Right atrium auricular region (tissue), 2 donors: ENCODE results near the gene OR11H7. TPM values are rescaled to one million over a fixed set of nuclear protein-coding genes. Genes with fewer than 3 reads are reported as not detected.
"Not testable (repeated sequence)": the region's sequence is repeated elsewhere in the genome, so short reads cannot be mapped to it uniquely, and the experiment has no call there.

Source experiments
- DNase-seq: peaks from one replicate; pipeline ENCODE4 v3.0.0-alpha.2; 2019; ENCODE audit warnings: low spot score
- H3K27ac ChIP-seq, 2 donors: fragments of 200-600 bp; sonication (generic); 1 replicate in 1 of 2; 2 replicates in 1 of 2; pipeline ENCODE4 v1.5.1; 2016 to 2019
- H3K27me3 ChIP-seq, 2 donors: fragments of 200-600 bp; sonication (generic); one replicate each; pipeline versions ENCODE4 v1.5.1 to v1.6.0; 2017 to 2019
- H3K36me3 ChIP-seq: fragments of 200-600 bp; sonication (generic); one replicate; pipeline ENCODE4 v1.5.1; 2016
- H3K4me1 ChIP-seq, 2 donors: fragments of 200-600 bp; sonication (generic); one replicate each; pipeline versions ENCODE4 v1.5.1 to v1.6.0; 2017 to 2019
- H3K4me3 ChIP-seq, 2 donors: fragments of 200-600 bp; sonication (generic); 1 replicate in 1 of 2; 2 replicates in 1 of 2; pipeline ENCODE4 v1.5.1; 2017 to 2019; ENCODE audit warnings: mild to moderate bottlenecking in 1 of 2, moderate library complexity in 1 of 2
- H3K9me3 ChIP-seq, 2 donors: fragments of 200-600 bp; sonication (generic); one replicate each; pipeline ENCODE4 v1.5.1; 2019
- total RNA-seq, 2 donors: library from RNA; depleted of rRNA; stranded (reverse); fragments of >200 nt; gene quantifications; one replicate each; pipeline ENCODE4 v1.1.0, GENCODE V29; 2016
- TF ChIP-seq, protein P1 (sequence below), 2 donors: fragments of 200-600 bp; sonication (generic); IDR thresholded peaks; one replicate each; pipeline ENCODE4 v1.5.1; 2019; ENCODE audit warnings: antibody characterized with exemption in 2 of 2

Gene OR11H7
- total RNA-seq, 2 donors from 2014 or later = not detected

GRCh38 chr14:20247646-20248246, 19.0 kb downstream of the OR11H7 start:
- TF ChIP-seq, protein P1, sequence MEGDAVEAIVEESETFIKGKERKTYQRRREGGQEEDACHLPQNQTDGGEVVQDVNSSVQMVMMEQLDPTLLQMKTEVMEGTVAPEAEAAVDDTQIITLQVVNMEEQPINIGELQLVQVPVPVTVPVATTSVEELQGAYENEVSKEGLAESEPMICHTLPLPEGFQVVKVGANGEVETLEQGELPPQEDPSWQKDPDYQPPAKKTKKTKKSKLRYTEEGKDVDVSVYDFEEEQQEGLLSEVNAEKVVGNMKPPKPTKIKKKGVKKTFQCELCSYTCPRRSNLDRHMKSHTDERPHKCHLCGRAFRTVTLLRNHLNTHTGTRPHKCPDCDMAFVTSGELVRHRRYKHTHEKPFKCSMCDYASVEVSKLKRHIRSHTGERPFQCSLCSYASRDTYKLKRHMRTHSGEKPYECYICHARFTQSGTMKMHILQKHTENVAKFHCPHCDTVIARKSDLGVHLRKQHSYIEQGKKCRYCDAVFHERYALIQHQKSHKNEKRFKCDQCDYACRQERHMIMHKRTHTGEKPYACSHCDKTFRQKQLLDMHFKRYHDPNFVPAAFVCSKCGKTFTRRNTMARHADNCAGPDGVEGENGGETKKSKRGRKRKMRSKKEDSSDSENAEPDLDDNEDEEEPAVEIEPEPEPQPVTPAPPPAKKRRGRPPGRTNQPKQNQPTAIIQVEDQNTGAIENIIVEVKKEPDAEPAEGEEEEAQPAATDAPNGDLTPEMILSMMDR (IDR thresholded peaks at IDR 0.05) = no peak
- Histone ChIP-seq H3K4me1 (no peaks in the 10 kb centered on the region), H3K27me3 (no peaks in the 10 kb centered on the region), H3K36me3 (no peaks in the 10 kb centered on the region), H3K27ac (no peak overlapping the region), H3K9me3 (peaks cover 0 to 10% of the 10 kb centered on the region in 2 donors), H3K4me3 (no peak overlapping the region)
- no peak for DNase-seq

GRCh38 chr14:20262642-20263128, 33.9 kb downstream of the OR11H7 start:
- DNase-seq = no peak
- Histone ChIP-seq H3K36me3 (no peaks in the 10 kb centered on the region), H3K27ac (no peak overlapping the region), H3K4me3 (no peak overlapping the region), H3K27me3 (no peaks in the 10 kb centered on the region), H3K9me3 (no peaks in the 10 kb centered on the region), H3K4me1 (no peaks in the 10 kb centered on the region)
- TF ChIP-seq, protein P1 (IDR thresholded peaks at IDR 0.05) = no peak

- H3K4me3 ChIP-seq, H3K27me3 ChIP-seq, H3K4me1 ChIP-seq, H3K36me3 ChIP-seq, H3K9me3 ChIP-seq, H3K27ac ChIP-seq, DNase-seq: not testable (repeated sequence)
Observed at GRCh38 chr14:20264361-20264760, 35.6 kb downstream of the OR11H7 start.

GRCh38 chr14:20274062-20274461, 45.3 kb downstream of the OR11H7 start:
- peaks cover 0 to 5% of the 10 kb centered on the region in 2 donors for H3K9me3 ChIP-seq
- no peaks in the 10 kb centered on the region for H3K4me1 ChIP-seq
- H3K27me3 ChIP-seq = no peaks in the 10 kb centered on the region
- H3K36me3 ChIP-seq = no peaks in the 10 kb centered on the region
- no peak for DNase-seq
- H3K4me3 ChIP-seq = no peak overlapping the region
- TF ChIP-seq, protein P1 (IDR thresholded peaks at IDR 0.05) = no peak
- no peak overlapping the region for H3K27ac ChIP-seq

- no peaks in the 10 kb centered on the region for H3K36me3 ChIP-seq
- TF ChIP-seq, protein P1 (IDR thresholded peaks at IDR 0.05) = no peak
- H3K4me3 ChIP-seq = no peak overlapping the region
- H3K27me3 ChIP-seq = no peaks in the 10 kb centered on the region
- no peak overlapping the region for H3K27ac ChIP-seq
- no peaks in the 10 kb centered on the region for H3K4me1 ChIP-seq
- H3K9me3 ChIP-seq = peaks cover 0 to 5% of the 10 kb centered on the region in 2 donors
- DNase-seq = no peak
Observed at GRCh38 chr14:20277409-20277808, 48.6 kb downstream of the OR11H7 start.

DNA sequence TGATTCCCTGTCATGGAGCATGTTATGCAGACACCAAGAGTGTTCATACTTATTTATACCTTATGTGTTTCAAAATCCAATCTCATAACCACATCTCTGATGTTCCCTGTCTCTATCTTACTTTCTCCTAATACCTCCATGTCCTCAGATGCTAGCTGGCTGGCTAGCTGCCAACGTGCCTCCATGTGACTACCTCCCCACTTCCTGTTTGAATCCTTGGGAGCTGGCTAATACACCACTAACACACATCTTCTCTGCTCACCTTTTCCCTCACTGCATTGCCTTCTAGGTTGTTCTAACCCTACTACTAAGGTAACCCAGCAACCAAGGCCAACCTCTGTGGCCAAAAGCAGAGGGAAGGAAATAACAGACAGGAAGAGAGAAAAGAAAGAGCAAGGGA, 49.6 kb downstream of the OR11H7 start:
- no peak for DNase-seq
- Histone ChIP-seq H3K9me3 (peaks cover 0 to 5% of the 10 kb centered on the region in 2 donors), H3K4me3 (no peak overlapping the region), H3K27ac (no peak overlapping the region), H3K36me3 (no peaks in the 10 kb centered on the region), H3K27me3 (no peaks in the 10 kb centered on the region), H3K4me1 (no peaks in the 10 kb centered on the region)
- TF ChIP-seq, protein P1 (IDR thresholded peaks at IDR 0.05) = no peak

GRCh38 chr14:20280265-20280664, 51.5 kb downstream of the OR11H7 start:
- not testable (repeated sequence) for H3K4me3 ChIP-seq, H3K4me1 ChIP-seq, H3K27ac ChIP-seq, DNase-seq, H3K36me3 ChIP-seq, H3K27me3 ChIP-seq, H3K9me3 ChIP-seq
